CD4-positive, alpha-beta T cell (primary cell): Measurements from ENCODE around the gene RNF207. TPM values are rescaled to one million over a fixed set of nuclear protein-coding genes. Genes with fewer than 3 reads are reported as not detected.

Experiments
- ATAC-seq: fragments of 200-7000 bp; cut with Tn5 transposase; one replicate; pipeline ENCODE4 v1.10.0; 2022; ENCODE audit warnings: mild to moderate bottlenecking; ENCODE audit not compliant: poor library complexity
- CTCF ChIA-PET: fragments of 350-600 bp; sonication (Branson Sonifier 250); formaldehyde crosslinking; loops from one replicate; lab custom pipeline; 2021; ENCODE audit warnings: antibody characterized with exemption, inconsistent platforms; lab: Charles Lee
- POLR2A ChIA-PET: fragments of 350-600 bp; sonication (Branson Sonifier 250); formaldehyde crosslinking; loops from one replicate; lab custom pipeline; 2021; ENCODE audit warnings: antibody characterized with exemption, inconsistent platforms; lab: Charles Lee
- DNase-seq, 14 experiments: peaks; one replicate each; pipeline ENCODE4 v3.0.0-alpha.2; 2013 to 2020; ENCODE audit warnings: mixed read lengths in 2 of 14
- H3K27ac ChIP-seq, 2 donors: one replicate each; pipeline versions ENCODE4 v1.5.1 to v1.7.0; 2013; ENCODE audit warnings: low read length in 2 of 2, low read depth in 1 of 2, mild to moderate bottlenecking in 1 of 2
- H3K27me3 ChIP-seq, 2 experiments: 1 replicate in 1 of 2; 2 replicates in 1 of 2; pipeline versions ENCODE4 v1.6.1 to v1.7.0; 2013; ENCODE audit warnings: low read length in 2 of 2, control low read depth in 1 of 2, mild to moderate bottlenecking in 1 of 2, moderate library complexity in 1 of 2; ENCODE audit not compliant: insufficient read depth in 2 of 2, control insufficient read depth in 1 of 2
- H3K36me3 ChIP-seq: one replicate; pipeline ENCODE4 v1.6.1; 2013; ENCODE audit warnings: low read length, control low read depth; ENCODE audit not compliant: insufficient read depth
- H3K4me1 ChIP-seq: one replicate; pipeline ENCODE4 v1.6.1; 2013; ENCODE audit warnings: low read length, control low read depth; ENCODE audit not compliant: insufficient read depth
- H3K4me3 ChIP-seq: one replicate; pipeline ENCODE4 v1.5.1; 2013; ENCODE audit warnings: mild to moderate bottlenecking, low read length, moderate library complexity
- H3K9me3 ChIP-seq, 2 experiments: 1 replicate in 1 of 2; 2 replicates in 1 of 2; pipeline versions ENCODE4 v1.6.1 to v1.7.0; 2013; ENCODE audit warnings: low read length in 2 of 2, mild to moderate bottlenecking in 2 of 2, control low read depth in 1 of 2, moderate library complexity in 1 of 2; ENCODE audit not compliant: control insufficient read depth in 1 of 2, insufficient read depth in 1 of 2
- H3K27ac Mint-ChIP-seq: one replicate; pipeline ENCODE4 v1.8.0; 2020; ENCODE audit warnings: mixed read lengths
- H3K27me3 Mint-ChIP-seq: one replicate; pipeline ENCODE4 v1.8.0; 2021; ENCODE audit warnings: mixed read lengths
- H3K36me3 Mint-ChIP-seq: one replicate; pipeline ENCODE4 v1.8.0; 2021; ENCODE audit warnings: low read depth, mixed read lengths
- H3K4me1 Mint-ChIP-seq: one replicate; pipeline ENCODE4 v1.8.0; 2021; ENCODE audit warnings: low read depth, mixed read lengths
- H3K4me3 Mint-ChIP-seq: one replicate; pipeline ENCODE4 v1.8.0; 2020; ENCODE audit warnings: mild to moderate bottlenecking, mixed read lengths
- H3K9me3 Mint-ChIP-seq: one replicate; pipeline ENCODE4 v1.8.0; 2020; ENCODE audit warnings: mixed read lengths
- CTCF ChIP-seq: fragments of 200-600 bp; IDR thresholded peaks from one replicate; pipeline ENCODE4 v1.8.0; 2022; ENCODE audit warnings: antibody characterized with exemption, mild to moderate bottlenecking
- intact Hi-C, 2 experiments: fragments of 100-400 bp; cut with DNase I in 1 of 2; cut with micrococcal nuclease in 1 of 2; formaldehyde crosslinking; loops; one replicate each; pipeline versions ENCODE4 v1.15.1 to v1.9.0; 2023 to 2025; cut with DNase I, micrococcal nuclease
- total RNA-seq, 174 experiments: library from RNA in 2 of 174; stranded (reverse) in 2 of 174; gene quantifications; one replicate each; pipeline ENCODE4 v1.2.3 and lab custom pipeline; 2021 to 2026

Gene RNF207
- total RNA-seq, 2 experiments from 2014 or later: 5.4 to 6.8 TPM

- peaks cover 9% of the 10 kb centered on the region for H3K4me1 Mint-ChIP-seq
- CTCF ChIA-PET: no interaction called here
- Histone ChIP-seq H3K4me3 (no peak overlapping the region), H3K27ac (no peak overlapping the region), H3K36me3 (no peaks in the 10 kb centered on the region), H3K4me1 (peaks cover 10% of the 10 kb centered on the region), H3K9me3 (peaks cover 0 to 5% of the 10 kb centered on the region in 2 experiments), H3K27me3 (peaks cover 42 to 47% of the 10 kb centered on the region in 2 experiments)
- POLR2A ChIA-PET: no interaction called here
- H3K36me3 Mint-ChIP-seq: no peaks in the 10 kb centered on the region
- no peak overlapping the region for H3K4me3 Mint-ChIP-seq
- DNase-seq (no peak), ATAC-seq (no peak)
- no peak overlapping the region for H3K27ac Mint-ChIP-seq
- intact Hi-C loops: no loop called here
- no peak for TF ChIP-seq CTCF
- peaks cover 43% of the 10 kb centered on the region for H3K27me3 Mint-ChIP-seq
- no peaks in the 10 kb centered on the region for H3K9me3 Mint-ChIP-seq
These were observed 31.1 kb upstream of the RNF207 start for GRCh38 chr1:6174621-6175410.

- peaks cover 10% of the 10 kb centered on the region for H3K4me1 ChIP-seq
- H3K27ac ChIP-seq: no peak overlapping the region
- H3K9me3 ChIP-seq: peaks cover 0 to 5% of the 10 kb centered on the region in 2 experiments
- H3K27me3 Mint-ChIP-seq: peaks cover 43% of the 10 kb centered on the region
- ChIA-PET POLR2A (no interaction called here), CTCF (no interaction called here)
- no peaks in the 10 kb centered on the region for H3K36me3 ChIP-seq
- H3K4me3 ChIP-seq: no peak overlapping the region
- no peak overlapping the region for H3K27ac Mint-ChIP-seq
- intact Hi-C loops: no loop called here
- ATAC-seq: no peak
- peaks cover 42 to 47% of the 10 kb centered on the region in 2 experiments for H3K27me3 ChIP-seq
- H3K36me3 Mint-ChIP-seq: no peaks in the 10 kb centered on the region
- no peaks in the 10 kb centered on the region for H3K9me3 Mint-ChIP-seq
- no peak for TF ChIP-seq CTCF
- H3K4me3 Mint-ChIP-seq: no peak overlapping the region
- DNase-seq: no peak
- H3K4me1 Mint-ChIP-seq: peaks cover 9% of the 10 kb centered on the region
These were observed 30.5 kb upstream of the RNF207 start for GRCh38 chr1:6175411-6175828.

- Histone ChIP-seq H3K27me3 (peaks cover 51 to 60% of the 10 kb centered on the region in 2 experiments), H3K27ac (no peak overlapping the region), H3K9me3 (peaks cover 0 to 5% of the 10 kb centered on the region in 2 experiments), H3K4me3 (no peak overlapping the region), H3K4me1 (peaks cover 21% of the 10 kb centered on the region), H3K36me3 (no peaks in the 10 kb centered on the region)
- ATAC-seq: no peak
- peaks cover 50% of the 10 kb centered on the region for H3K27me3 Mint-ChIP-seq
- TF ChIP-seq CTCF: no peak
- H3K4me3 Mint-ChIP-seq: no peak overlapping the region
- intact Hi-C loops: no loop called here
- CTCF ChIA-PET: no interaction called here
- POLR2A ChIA-PET: no interaction called here
- no peak overlapping the region for H3K27ac Mint-ChIP-seq
- no peak for DNase-seq
- no peaks in the 10 kb centered on the region for H3K9me3 Mint-ChIP-seq
- H3K36me3 Mint-ChIP-seq: no peaks in the 10 kb centered on the region
- H3K4me1 Mint-ChIP-seq: peaks cover 22% of the 10 kb centered on the region
These were observed 29.1 kb upstream of the RNF207 start for GRCh38 chr1:6176779-6177178.
